DOHH2 (cell line): ENCODE measurements around the gene PWWP2A.

ENCODE experiments used
- EZH2phosphoT487 ChIP-seq: fragments of 200-600 bp; sonication (generic); IDR thresholded peaks from 2 replicates; pipeline ENCODE4 v1.6.1; 2017; ENCODE audit warnings: borderline replicate concordance, mild to moderate bottlenecking, antibody characterized with exemption, low read length, moderate library complexity, mixed read lengths
- TF ChIP-seq, protein P1 (sequence below): fragments of 200-600 bp; sonication (generic); IDR thresholded peaks from one replicate; pipeline ENCODE4 v1.5.1; 2014; ENCODE audit warnings: antibody characterized with exemption, mild to moderate bottlenecking, low read depth, low read length; ENCODE audit not compliant: poor library complexity, severe bottlenecking

DNA sequence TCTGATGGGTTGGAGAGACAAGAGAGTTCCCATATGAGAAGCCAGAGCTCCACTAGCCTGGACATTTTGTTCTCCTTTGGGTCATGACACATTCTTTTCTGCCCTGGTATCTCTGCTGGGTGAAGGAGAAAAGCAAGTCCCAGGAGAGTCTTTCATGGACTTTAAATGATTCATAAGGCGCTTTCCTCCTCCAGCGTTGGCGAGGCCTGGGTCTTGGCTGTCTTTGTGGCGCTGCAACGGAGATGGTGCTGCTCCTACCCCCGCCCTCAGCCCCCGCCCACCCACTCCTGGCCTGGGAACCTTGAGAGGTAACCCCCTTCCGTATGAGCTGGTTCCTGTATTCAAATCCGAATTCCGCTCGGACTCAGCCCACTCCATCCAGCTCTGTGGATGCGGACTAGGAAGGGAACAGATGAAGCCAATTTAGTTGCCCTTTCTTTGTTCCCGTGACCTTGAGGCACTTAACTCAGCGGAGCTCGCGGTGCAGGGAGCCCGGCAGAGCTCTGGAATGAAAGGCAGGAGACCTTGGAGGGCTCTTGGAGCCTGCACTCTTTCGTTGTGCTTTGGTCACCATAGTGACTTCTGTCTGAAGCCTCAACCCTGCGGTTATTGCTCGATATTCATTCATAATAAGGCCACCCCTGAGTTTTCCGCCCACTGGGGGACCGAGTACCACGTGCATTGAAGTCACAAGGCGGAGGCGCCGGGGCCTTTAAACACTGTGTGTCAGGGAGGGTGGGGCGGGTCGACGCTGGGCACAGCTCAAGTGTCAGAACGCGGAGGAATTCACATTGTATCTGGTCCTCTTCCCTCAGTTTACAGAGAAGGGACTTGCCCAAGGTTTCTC lies 14.0 kb upstream of the PWWP2A start:
- TF ChIP-seq EZH2phosphoT487 = no peak
- TF ChIP-seq, protein P1, sequence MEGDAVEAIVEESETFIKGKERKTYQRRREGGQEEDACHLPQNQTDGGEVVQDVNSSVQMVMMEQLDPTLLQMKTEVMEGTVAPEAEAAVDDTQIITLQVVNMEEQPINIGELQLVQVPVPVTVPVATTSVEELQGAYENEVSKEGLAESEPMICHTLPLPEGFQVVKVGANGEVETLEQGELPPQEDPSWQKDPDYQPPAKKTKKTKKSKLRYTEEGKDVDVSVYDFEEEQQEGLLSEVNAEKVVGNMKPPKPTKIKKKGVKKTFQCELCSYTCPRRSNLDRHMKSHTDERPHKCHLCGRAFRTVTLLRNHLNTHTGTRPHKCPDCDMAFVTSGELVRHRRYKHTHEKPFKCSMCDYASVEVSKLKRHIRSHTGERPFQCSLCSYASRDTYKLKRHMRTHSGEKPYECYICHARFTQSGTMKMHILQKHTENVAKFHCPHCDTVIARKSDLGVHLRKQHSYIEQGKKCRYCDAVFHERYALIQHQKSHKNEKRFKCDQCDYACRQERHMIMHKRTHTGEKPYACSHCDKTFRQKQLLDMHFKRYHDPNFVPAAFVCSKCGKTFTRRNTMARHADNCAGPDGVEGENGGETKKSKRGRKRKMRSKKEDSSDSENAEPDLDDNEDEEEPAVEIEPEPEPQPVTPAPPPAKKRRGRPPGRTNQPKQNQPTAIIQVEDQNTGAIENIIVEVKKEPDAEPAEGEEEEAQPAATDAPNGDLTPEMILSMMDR = no peak
